Measurements from ENCODE around the gene POLR3B. TPM values are rescaled to one million over a fixed set of nuclear protein-coding genes. Genes with fewer than 3 reads are reported as not detected.

The POLR3B gene
- total RNA-seq, 1 donor: 16.8 TPM

Other genes starting within 250 kb of the POLR3B start
- 82.8 and 84.6 TPM in 2 replicates for gene NUAK1, start 218.8 kb upstream of the POLR3B start, total RNA-seq
- gene CKAP4, start 109.7 kb upstream of the POLR3B start, total RNA-seq: 253 and 310 TPM in 2 replicates
- gene TCP11L2, start 55.0 kb upstream of the POLR3B start, total RNA-seq: 25.0 and 30.0 TPM in 2 replicates
- gene RFX4, start 225.3 kb downstream of the POLR3B start, total RNA-seq: not detected in 2 replicates